ENCODE data around the gene MYO5A.

- no peak for TF ChIP-seq CTCF (IDR thresholded peaks at IDR 0.05; ENCODE audit: insufficient read depth, low read length, poor library complexity, severe bottlenecking)
- TF ChIP-seq EZH2phosphoT487 (conservative IDR thresholded peaks at IDR 0.05; ENCODE audit: low read length) = no peak
Observed at GRCh38 chr15:52498706-52499105, 30.0 kb downstream of the MYO5A start.

Measured in SU-DHL-6 (cell line).